ENCODE results near the gene FAM210B.

DNA sequence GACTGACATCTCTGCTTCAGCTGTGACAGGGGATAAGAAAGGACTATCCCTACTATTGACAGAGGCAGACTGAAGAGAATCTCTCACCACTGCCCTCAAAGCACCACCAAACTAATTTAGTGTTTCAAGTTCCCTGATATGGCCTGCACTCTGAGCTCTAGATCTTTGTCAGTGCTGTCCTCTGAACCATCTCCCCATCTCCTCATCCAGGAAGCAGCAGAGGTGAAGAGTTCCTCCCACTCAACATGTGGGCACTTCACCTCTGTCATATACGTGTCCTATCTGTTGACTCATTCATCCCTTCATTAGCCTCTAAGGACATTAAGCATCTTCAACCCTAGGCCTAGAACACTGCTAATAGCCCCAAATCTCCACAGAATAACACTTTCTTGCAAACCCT, 14.1 kb downstream of the FAM210B start:
- TF ChIP-seq RAD21 (CRISPR knock-in tag; conservative IDR thresholded peaks at IDR 0.05 in 1 of 2, IDR thresholded peaks at IDR 0.05 in 1 of 2) (no peak), ZFP36 (IDR thresholded peaks at IDR 0.05; ENCODE audit: low read depth, low read length, partially characterized antibody) (no peak), MYNN (IDR thresholded peaks at IDR 0.05) (no peak), MYNN (CRISPR knock-in tag; IDR thresholded peaks at IDR 0.05) (no peak), NFRKB (IDR thresholded peaks at IDR 0.05; ENCODE audit: low read depth) (no peak)
- TF ChIP-seq, protein P1, sequence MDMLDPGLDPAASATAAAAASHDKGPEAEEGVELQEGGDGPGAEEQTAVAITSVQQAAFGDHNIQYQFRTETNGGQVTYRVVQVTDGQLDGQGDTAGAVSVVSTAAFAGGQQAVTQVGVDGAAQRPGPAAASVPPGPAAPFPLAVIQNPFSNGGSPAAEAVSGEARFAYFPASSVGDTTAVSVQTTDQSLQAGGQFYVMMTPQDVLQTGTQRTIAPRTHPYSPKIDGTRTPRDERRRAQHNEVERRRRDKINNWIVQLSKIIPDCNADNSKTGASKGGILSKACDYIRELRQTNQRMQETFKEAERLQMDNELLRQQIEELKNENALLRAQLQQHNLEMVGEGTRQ (CRISPR knock-in tag; IDR thresholded peaks at IDR 0.05): no peak
